Measurements from ENCODE around the gene R3HDM4.

The R3HDM4 gene

DNA sequence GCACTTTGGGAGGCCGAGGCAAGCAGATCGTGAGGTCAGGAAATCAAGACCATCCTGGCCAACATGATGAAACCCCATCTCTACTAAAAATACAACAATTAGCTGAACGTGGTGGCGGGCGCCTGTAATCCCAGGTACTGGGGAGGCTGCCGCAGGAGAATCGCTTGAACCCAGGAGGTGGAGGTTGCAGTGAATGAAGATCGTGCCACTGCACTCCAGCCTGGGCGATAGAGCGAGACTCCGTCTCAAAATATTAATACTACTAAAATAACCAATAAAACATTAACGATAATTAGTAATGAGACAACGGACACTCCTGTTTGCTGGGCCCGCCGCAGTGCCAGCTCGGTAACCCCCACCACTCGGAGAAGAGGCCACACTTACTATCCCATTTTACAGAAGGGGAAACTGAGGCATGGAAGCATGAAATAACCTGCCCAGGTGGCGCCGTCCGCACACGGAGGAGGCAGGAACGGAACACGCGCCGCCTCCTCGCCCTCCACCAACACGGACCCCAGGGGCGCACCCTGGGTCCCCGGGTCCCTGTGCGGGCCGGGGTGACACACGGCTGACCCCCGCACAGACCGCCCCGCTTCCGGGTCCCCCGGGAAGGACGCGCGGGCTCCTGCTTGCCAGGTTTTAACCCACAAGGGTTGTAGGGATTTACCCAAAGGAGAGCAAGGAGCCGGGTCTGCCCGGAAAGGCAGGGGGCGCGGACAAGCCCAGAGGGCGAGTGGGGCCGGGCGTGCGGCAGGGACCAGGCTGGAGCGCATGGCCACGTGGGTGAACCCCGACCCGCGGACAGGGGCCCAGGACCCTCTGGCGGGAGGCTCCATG is 1.6 kb downstream of the R3HDM4 start:
- TF ChIP-seq, protein P1, sequence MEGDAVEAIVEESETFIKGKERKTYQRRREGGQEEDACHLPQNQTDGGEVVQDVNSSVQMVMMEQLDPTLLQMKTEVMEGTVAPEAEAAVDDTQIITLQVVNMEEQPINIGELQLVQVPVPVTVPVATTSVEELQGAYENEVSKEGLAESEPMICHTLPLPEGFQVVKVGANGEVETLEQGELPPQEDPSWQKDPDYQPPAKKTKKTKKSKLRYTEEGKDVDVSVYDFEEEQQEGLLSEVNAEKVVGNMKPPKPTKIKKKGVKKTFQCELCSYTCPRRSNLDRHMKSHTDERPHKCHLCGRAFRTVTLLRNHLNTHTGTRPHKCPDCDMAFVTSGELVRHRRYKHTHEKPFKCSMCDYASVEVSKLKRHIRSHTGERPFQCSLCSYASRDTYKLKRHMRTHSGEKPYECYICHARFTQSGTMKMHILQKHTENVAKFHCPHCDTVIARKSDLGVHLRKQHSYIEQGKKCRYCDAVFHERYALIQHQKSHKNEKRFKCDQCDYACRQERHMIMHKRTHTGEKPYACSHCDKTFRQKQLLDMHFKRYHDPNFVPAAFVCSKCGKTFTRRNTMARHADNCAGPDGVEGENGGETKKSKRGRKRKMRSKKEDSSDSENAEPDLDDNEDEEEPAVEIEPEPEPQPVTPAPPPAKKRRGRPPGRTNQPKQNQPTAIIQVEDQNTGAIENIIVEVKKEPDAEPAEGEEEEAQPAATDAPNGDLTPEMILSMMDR (IDR thresholded peaks at IDR 0.05; ENCODE audit: control insufficient read depth, insufficient read depth, low read depth, low read length, missing control alignments) = no peak

DNA sequence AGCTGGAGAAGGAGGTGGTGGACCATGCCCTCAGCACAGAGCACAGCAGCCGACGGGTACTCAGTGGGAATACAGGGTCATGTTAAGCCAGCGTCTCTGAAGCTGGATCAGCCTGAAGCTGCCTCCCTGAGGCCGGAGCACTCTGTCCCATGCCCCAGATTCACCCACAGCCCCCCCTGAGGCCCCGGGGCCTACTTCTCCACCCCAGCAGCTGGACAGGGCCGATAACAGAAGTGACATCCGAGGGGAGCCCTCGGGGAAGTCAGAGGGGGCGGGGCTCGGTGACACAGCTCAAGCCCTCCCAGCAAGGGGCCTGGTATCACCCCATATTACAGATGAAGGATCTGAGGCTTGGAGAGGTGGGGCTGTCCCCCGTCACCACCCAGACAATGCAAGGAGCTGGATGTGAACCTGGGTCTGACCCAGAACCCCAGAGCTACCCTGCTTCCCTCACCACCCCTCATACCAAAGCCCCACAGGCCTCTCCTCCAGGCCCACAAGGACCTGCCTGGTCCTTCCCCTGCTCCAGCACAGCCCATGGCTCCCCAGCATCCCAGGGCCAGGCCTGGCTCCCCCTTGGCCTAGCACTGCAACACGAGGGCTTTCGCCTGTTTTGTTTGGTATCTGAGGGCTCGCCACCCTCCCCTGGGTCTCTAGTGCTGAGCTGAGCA is 5.7 kb downstream of the R3HDM4 start:
- no peak for DNase-seq (ENCODE audit: low read depth)
- TF ChIP-seq, protein P1 (IDR thresholded peaks at IDR 0.05; ENCODE audit: control insufficient read depth, insufficient read depth, low read depth, low read length, missing control alignments) = no peak
- no peak overlapping the region for H3K4me3 ChIP-seq (ENCODE audit: control insufficient read depth, low read depth, low read length)

More for the DNA sequence above, 1.6 kb downstream of the R3HDM4 start:
- no peak for DNase-seq (ENCODE audit: low read depth)
- no peak overlapping the region; the same call in none of the 2 replicates for H3K4me3 ChIP-seq (ENCODE audit: control insufficient read depth, low read depth, low read length)

DNA sequence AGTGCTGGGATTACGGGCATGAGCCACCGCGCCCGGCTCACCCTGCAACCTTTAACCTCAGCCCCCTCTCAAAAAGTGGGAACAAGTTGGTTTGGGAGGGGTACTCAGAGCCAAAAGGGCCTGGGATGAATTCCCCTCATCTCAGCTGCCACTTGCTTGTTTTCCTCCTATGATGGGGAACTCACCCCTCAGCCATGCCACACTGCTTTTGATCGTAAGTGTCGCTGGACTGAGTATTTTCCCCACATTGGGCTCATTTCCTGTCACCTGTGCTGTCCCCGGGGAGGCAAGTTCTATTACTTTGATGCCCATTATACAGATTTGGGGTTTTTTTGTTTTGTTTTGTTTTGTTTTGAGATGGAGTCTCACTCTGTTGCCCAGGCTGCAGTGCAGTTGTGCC is 6.5 kb downstream of the R3HDM4 start:
- TF ChIP-seq, protein P1 (IDR thresholded peaks at IDR 0.05; ENCODE audit: control insufficient read depth, insufficient read depth, low read depth, low read length, missing control alignments) = no peak
- DNase-seq (ENCODE audit: low read depth) = no peak
- no peak overlapping the region for H3K4me3 ChIP-seq (ENCODE audit: control insufficient read depth, low read depth, low read length)

DNA sequence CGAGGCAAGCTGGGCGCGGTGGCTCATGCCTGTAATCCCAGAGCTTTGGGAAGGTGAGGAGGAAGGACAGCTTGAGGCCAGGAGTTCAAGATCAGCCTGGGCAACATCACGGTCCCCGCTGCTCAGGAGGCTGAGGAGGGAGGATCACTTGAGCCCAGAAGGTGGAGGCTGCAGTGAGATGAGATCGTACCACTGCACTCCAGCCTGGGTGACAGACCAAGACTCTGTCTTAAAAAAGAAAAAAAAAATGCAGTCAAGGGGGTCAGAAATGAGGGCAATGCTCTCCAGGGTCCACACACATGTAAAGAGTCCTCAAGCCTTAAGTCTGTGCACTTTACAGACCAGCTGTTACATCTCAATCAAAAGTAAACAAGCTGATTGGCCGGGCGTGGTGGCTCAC is 8.5 kb downstream of the R3HDM4 start:
- no peak for DNase-seq (ENCODE audit: low read depth)
- TF ChIP-seq, protein P1 (IDR thresholded peaks at IDR 0.05; ENCODE audit: control insufficient read depth, insufficient read depth, low read depth, low read length, missing control alignments) = no peak
- H3K4me3 ChIP-seq (ENCODE audit: control insufficient read depth, low read depth, low read length) = no peak overlapping the region

DNA sequence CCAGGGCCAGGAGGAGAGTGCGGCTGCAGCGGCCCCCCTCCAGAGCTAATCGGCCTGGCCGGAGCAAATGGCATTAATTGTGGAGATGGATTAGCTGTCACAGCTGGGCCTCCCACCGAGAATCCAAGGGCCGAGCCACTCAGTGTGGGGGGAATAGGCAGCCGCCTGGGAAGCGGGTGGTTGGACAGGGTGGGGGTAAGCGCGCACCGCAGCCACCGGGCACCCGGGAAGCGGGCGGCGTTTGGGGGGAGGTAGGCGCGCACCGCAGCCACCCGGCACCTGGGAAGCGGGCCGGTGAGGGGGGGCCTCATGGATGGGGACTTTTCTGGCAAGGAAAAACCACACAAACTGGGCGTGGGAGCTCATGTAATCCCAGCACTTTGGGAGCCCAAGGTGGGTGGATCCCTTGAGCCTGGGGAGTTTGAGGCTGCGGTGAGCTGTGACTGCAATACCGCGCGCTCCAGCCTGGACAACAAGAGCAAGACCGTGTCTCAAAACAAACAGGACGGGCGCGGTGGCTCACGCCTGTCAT is 9.7 kb downstream of the R3HDM4 start:
- DNase-seq (ENCODE audit: low read depth) = no peak
- TF ChIP-seq, protein P1 (IDR thresholded peaks at IDR 0.05; ENCODE audit: control insufficient read depth, insufficient read depth, low read depth, low read length, missing control alignments) = no peak
- H3K4me3 ChIP-seq (ENCODE audit: control insufficient read depth, low read depth, low read length) = no peak overlapping the region

DNA sequence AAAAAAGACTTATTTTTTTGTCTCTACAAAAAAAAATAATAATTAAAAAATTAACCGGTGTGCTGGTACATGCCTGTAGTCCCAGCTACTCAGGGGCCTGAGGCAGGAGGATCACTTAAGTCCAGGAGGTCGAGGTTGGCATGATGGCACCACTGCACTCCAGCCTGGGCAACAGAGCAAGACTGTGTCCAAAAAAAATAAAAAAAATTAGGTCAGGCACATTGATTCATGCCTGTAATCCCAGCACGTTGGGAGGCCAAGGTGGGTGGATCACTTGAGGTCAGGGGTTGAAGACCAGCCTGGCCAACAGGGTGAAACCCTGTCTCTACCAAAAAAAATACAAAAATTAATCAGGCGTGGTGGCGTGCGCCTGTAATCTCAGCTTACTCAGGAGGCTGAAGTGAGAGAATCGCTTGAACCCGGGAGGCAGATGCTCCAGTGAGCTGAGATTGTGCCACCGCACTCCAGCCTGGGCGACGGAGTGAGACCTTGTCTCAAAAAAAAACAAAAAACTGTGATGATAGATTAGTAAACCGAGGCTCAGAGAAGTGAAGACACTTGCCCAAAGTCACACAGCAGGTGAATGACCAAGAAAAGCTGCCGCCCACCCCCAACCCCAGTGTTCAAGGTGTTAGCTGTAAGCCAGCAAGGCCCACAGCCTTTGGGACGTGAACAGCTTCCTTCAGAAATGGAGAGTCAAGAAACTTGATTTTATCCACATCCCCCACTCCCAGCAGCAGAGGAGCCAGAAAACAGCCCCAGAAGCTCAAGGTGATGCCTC is 10.4 kb downstream of the R3HDM4 start:
- no peak for DNase-seq (ENCODE audit: low read depth)
- TF ChIP-seq, protein P1 (IDR thresholded peaks at IDR 0.05; ENCODE audit: control insufficient read depth, insufficient read depth, low read depth, low read length, missing control alignments) = no peak
- H3K4me3 ChIP-seq (ENCODE audit: control insufficient read depth, low read depth, low read length) = no peak overlapping the region

All from AG09309 (cell line).